BLaER1 (cell line): ENCODE data around the gene NEU4.
"Not testable (repeated sequence)": the region's sequence is repeated elsewhere in the genome, so short reads cannot be mapped to it uniquely, and the experiment has no call there.

ENCODE experiments used
- H3K27ac ChIP-seq: shearing (Covaris generic); formaldehyde crosslinking; 2 replicates; pipeline ENCODE4 v1.8.1; 2022
- H3K27me3 ChIP-seq: shearing (Covaris generic); formaldehyde crosslinking; 2 replicates; pipeline ENCODE4 v1.8.1; 2022
- H3K36me3 ChIP-seq: shearing (Covaris generic); formaldehyde crosslinking; 2 replicates; pipeline ENCODE4 v1.8.1; 2022
- H3K4me1 ChIP-seq: shearing (Covaris generic); formaldehyde crosslinking; 2 replicates; pipeline ENCODE4 v1.8.1; 2022
- H3K4me2 ChIP-seq: shearing (Covaris generic); formaldehyde crosslinking; 2 replicates; pipeline ENCODE4 v1.8.1; 2022
- H3K4me3 ChIP-seq: shearing (Covaris generic); formaldehyde crosslinking; 2 replicates; pipeline ENCODE4 v1.8.1; 2022
- H3K9ac ChIP-seq: shearing (Covaris generic); formaldehyde crosslinking; 2 replicates; pipeline ENCODE4 v1.8.1; 2022
- H3K9me3 ChIP-seq: shearing (Covaris generic); formaldehyde crosslinking; 2 replicates; pipeline ENCODE4 v1.8.1; 2022
- H4K20me1 ChIP-seq: shearing (Covaris generic); formaldehyde crosslinking; 2 replicates; pipeline ENCODE4 v1.8.1; 2022
- Cebpa-rat ChIP-seq: shearing (Covaris generic); IDR thresholded peaks from 2 replicates; pipeline ENCODE4 v1.8.1; 2022

Gene NEU4

DNA sequence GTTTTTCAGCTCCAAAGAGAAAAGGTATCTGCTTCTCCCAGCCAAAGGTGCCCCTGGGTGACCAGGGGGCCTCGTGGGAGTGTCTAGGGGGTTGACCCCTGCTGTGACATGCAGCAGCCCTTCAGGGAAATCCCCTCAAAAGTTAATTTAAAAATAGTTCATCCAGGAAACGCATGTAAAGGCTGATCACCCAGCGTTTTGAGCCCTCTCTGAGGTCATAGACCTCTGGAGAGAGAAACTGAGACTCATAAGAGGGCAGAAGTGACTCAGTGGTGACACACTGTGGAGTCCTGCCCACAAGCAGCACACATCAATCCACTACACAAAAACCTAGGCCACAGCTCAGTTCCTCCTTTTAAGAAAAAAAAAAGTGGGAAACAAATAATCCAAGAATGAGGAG lies 20.4 kb upstream of the NEU4 start:
- Histone ChIP-seq H3K9me3 (peaks cover 7% of the 10 kb centered on the region; the same call in 1 of the 2 replicates), H3K9ac (peak overlapping the region; percentile 1; the same call in 1 of the 2 replicates), H3K4me2 (peak overlapping the region; percentile 78)

DNA sequence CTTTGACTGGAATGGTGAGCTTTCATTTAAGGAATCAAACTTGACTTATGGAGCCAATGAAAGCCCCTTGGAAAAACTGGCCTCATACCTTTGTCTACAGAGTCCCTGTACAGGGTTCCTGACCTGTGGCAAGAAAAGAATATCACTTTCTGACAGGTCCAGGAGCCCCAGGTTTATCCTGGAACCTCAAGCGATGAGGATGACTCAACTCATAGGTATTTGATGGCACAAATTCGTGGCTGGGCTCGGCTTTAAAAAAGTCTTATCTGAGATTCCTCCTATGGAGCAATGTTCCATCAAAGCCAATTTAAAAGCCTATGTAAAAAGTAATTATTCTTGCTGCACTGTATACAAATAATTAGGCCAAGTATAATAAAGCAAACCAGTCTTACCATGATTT lies 17.6 kb upstream of the NEU4 start:
- not testable (repeated sequence) for H3K9me3 ChIP-seq, H3K27ac ChIP-seq, H3K36me3 ChIP-seq, H4K20me1 ChIP-seq, H3K4me2 ChIP-seq, H3K27me3 ChIP-seq, H3K4me3 ChIP-seq, H3K9ac ChIP-seq
- peaks cover 32% of the 10 kb centered on the region for H3K4me1 ChIP-seq

More for the DNA sequence above, 20.4 kb upstream of the NEU4 start:
- H3K4me1 ChIP-seq = peaks cover 29% of the 10 kb centered on the region
- H3K36me3 ChIP-seq = no peaks in the 10 kb centered on the region
- no peak overlapping the region for H3K4me3 ChIP-seq
- H3K27me3 ChIP-seq = no peaks in the 10 kb centered on the region
- no peak for TF ChIP-seq Cebpa-rat
- H4K20me1 ChIP-seq = no peaks in the 10 kb centered on the region
- peak overlapping the region; percentile 65 for H3K27ac ChIP-seq

DNA sequence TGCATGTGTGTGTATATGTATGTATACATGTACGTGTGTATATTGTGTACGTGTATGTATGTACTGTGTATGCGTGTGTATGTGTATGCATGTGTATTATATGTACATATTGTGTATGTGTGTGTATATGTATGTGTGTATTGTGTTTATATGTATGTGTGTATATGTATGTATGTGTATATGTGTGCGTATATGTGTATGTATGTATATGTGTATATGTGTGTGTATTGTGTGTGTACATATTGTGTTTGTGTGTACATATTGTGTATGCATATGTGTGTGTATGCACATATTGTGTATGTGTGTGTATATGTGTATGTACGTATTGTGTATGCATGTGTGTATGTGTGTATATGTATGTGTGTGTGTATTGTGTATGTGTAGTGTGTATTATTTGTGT lies 15.6 kb upstream of the NEU4 start:
- peaks cover 42% of the 10 kb centered on the region for H3K4me1 ChIP-seq
- H3K9me3 ChIP-seq = peaks cover 3% of the 10 kb centered on the region; the same call in 1 of the 2 replicates
- no peak overlapping the region for H3K27ac ChIP-seq
- TF ChIP-seq Cebpa-rat = no peak
- H3K4me2 ChIP-seq = no peak overlapping the region
- H4K20me1 ChIP-seq = no peaks in the 10 kb centered on the region
- no peak overlapping the region for H3K4me3 ChIP-seq
- H3K9ac ChIP-seq = no peak overlapping the region
- H3K27me3 ChIP-seq = no peaks in the 10 kb centered on the region
- no peaks in the 10 kb centered on the region for H3K36me3 ChIP-seq

DNA sequence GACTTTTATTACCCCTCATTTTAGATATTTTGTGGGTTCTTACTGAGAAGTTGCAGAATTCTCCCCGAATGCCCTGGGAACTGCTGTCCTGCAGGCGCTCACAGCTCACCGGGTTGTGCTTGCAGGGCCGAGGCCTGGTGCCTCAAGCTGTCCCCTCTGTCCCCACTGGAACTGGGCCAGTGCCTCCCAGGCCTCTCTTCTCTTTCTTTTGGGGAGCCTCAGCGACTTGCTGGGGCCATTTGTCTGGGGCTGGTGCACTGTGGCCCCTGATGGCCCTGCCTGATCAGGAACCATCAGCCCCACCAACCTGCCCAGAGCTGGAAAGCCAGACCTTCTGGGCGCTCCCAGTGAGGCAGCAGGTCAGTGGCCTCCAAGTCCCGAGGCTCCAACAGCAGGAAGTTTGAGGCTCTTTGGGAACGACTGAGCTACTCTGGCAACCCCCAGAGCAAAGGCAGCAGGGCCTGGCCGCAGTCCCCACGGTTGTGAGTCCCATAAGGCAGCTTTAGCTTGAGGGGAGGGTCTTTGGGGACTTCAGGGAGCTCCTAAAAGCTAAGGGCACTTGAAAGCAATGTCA lies 14.7 kb upstream of the NEU4 start:
- Histone ChIP-seq H3K36me3 (no peaks in the 10 kb centered on the region), H3K9ac (no peak overlapping the region), H3K4me1 (peaks cover 42% of the 10 kb centered on the region), H4K20me1 (no peaks in the 10 kb centered on the region), H3K9me3 (peaks cover 3% of the 10 kb centered on the region; the same call in 1 of the 2 replicates), H3K27me3 (no peaks in the 10 kb centered on the region), H3K4me3 (no peak overlapping the region), H3K4me2 (no peak overlapping the region), H3K27ac (peak overlapping the region; percentile 27; the same call in 1 of the 2 replicates)
- TF ChIP-seq Cebpa-rat = no peak

DNA sequence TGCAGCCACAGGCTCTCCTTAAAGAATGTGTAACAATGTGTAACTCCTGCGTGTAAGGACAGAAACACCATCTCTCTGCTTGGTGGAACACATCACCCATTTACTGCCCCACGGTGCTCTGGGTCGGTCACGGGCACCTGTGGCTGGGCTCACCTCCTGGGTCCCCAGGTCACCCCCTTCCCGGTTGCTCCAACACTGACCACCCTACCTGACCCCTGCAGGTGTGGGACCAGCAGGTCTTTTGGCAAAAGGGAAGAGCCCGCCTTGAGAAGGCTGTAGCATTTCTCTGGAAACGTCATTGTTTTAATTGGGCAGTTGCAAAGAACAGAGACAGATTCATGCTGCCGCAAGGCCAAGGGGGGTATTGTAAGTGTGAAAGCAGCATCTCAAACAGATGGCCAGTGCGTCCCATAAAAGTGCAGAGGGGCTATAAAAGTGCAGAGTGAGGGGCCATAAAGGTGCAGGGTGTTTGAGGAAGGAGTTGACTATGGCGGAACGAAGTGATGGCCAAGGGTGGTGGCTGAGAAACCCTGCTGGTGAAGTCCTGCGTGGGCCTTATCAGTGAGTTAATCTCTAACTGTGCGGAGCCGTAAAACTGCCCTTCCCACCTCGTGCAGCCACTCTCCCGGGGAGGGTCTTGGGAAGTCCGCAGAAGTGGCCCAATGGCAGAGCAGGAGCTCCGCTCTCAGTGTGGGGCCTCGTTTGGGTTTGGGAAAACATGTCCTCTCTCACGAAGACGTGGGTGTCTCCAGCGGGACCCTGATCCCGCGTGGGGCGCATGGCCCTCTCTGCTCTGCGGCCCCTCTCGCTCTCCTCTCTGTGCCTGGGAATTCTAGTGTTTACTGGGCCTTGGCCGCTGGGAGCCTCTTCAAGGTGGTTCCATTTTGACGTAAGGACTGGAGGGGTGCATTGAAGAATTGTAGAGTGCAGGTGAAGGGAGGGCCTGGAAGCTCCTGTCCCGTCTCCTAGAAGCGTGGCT lies 13.7 kb upstream of the NEU4 start:
- Histone ChIP-seq H3K4me1 (peaks cover 43% of the 10 kb centered on the region), H4K20me1 (no peaks in the 10 kb centered on the region), H3K9ac (no peak overlapping the region), H3K36me3 (no peaks in the 10 kb centered on the region), H3K4me3 (no peak overlapping the region), H3K27ac (0 out of 2 replicates have a peak overlapping the region, but pooled peaks have one; percentile 13), H3K9me3 (peaks cover 3% of the 10 kb centered on the region; the same call in 1 of the 2 replicates), H3K27me3 (no peaks in the 10 kb centered on the region), H3K4me2 (no peak overlapping the region)
- no peak for TF ChIP-seq Cebpa-rat

DNA sequence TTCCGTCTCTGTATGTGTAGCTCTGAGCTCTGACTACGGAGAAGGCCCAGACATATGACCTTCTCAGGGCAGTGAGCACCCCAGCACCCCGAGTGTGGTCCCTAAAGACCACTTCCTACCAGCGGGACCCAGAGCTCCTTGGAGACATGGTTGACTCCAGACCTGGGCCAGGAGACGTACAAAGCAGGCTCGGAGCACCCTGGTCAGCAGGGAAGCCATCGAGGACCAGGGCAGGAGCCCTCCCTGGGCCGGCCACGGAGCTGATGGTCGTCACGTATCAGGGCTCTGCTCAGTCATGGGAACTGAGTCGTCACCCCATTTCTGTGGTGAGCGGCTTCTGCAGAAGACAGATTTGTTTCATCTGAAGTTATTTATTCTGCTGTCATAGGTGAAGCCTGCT lies 12.8 kb upstream of the NEU4 start:
- Histone ChIP-seq H3K9ac (no peak overlapping the region), H3K4me2 (peak overlapping the region; percentile 28), H3K27ac (0 out of 2 replicates have a peak overlapping the region, but pooled peaks have one; percentile 26), H3K27me3 (no peaks in the 10 kb centered on the region), H3K4me1 (peaks cover 52% of the 10 kb centered on the region), H3K9me3 (peaks cover 3% of the 10 kb centered on the region; the same call in 1 of the 2 replicates), H3K36me3 (no peaks in the 10 kb centered on the region), H4K20me1 (no peaks in the 10 kb centered on the region), H3K4me3 (no peak overlapping the region)
- no peak for TF ChIP-seq Cebpa-rat

DNA sequence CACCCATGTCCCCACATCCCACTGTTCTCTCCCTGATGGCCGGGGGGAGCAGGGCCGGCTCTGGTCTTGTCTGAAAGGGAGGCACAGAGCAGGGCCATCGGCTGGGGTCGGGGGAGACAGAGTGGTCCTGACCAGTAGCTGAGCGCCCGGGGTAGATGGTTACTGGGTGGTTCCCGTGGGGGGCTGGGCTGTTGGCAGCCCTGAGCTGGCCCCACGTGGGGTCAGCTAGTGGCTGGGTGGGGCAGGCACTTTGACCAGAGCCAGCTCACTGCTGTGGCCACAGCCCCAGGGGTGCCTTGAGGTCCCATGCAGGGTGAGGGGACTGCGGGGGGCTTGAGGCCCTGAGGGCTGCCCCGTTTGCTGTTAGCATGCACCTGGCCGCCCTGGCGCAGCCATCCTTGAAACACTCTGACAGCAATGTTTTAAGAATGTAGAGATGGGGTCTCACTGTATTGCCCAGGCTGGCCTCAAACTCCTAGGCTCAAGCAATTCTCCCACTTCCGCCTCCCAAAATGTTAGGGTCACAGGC lies 12.3 kb upstream of the NEU4 start:
- Histone ChIP-seq H3K9me3 (no peaks in the 10 kb centered on the region), H3K4me2 (peak overlapping the region; percentile 28), H3K4me1 (peaks cover 56% of the 10 kb centered on the region), H4K20me1 (no peaks in the 10 kb centered on the region), H3K9ac (no peak overlapping the region), H3K27me3 (no peaks in the 10 kb centered on the region), H3K36me3 (no peaks in the 10 kb centered on the region), H3K4me3 (no peak overlapping the region), H3K27ac (0 out of 2 replicates have a peak overlapping the region, but pooled peaks have one; percentile 26)
- TF ChIP-seq Cebpa-rat = no peak

DNA sequence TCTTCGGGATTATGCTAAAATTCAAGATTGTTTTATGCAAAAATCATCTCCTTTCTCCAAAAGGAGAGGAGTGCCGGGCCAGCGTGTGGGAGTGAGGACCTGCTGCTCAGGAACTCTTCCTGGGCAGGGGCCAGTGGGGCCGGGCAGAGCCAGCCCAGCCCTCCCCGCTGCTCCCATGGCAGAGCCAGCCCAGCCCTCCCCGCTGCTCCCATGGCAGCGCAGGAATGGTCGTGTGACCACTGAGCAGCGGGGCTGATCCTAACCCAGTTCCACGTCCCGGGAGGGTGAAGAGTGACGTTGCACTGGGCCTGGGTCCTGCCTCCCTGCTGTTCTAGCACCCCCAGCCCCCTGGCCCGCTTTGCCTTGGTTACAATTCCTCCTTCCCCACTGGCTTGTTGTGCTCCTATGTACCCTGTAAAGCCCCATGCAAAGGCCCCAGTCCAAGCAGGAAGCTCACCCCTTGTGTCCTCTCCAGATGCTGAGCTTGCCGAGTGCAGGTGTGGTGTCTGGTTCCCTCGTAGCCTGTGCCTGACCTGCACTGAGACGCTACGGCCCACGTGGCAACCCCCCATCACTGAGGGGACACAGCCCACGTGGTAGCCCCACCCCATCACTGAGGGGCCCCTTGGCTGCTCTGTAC lies 11.4 kb upstream of the NEU4 start:
- H3K4me2 ChIP-seq = peak overlapping the region; percentile 98
- H3K27me3 ChIP-seq = no peaks in the 10 kb centered on the region
- H3K4me1 ChIP-seq = peaks cover 65% of the 10 kb centered on the region
- H3K27ac ChIP-seq = peak overlapping the region; percentile 78
- H3K4me3 ChIP-seq = no peak overlapping the region
- TF ChIP-seq Cebpa-rat = no peak
- H3K9ac ChIP-seq = peak overlapping the region; percentile 40; the same call in 1 of the 2 replicates
- H3K36me3 ChIP-seq = no peaks in the 10 kb centered on the region
- no peaks in the 10 kb centered on the region for H3K9me3 ChIP-seq
- H4K20me1 ChIP-seq = no peaks in the 10 kb centered on the region

DNA sequence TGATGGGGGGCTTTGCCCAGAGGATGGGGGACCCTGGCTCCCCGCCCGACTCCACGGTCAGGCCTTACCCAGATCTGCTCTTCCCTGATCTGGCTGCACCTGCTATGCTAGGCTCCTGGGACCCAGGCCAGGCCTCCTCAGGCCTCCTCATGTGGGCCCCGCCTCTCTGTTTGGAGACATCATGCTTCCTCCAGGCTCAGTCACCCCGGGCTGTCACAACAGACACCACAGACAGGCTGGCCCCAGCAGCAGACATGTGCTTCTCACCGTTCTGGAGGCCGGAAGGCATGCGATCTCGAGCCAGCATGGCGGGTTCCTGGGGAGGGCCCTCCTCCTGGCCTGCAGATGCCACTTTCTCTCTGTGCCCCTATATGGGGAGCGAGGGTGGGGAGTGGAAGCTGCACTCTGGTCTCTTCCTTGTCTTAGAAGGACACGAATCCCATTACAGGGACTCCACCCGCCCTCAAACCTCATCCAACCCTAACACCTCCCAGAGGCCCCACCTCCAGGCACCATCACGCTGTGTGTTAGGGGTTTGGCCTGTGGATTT lies 10.8 kb upstream of the NEU4 start:
- H3K9ac ChIP-seq = peak overlapping the region; percentile 40; the same call in 1 of the 2 replicates
- TF ChIP-seq Cebpa-rat = no peak
- H3K27me3 ChIP-seq = no peaks in the 10 kb centered on the region
- peak overlapping the region; percentile 98 for H3K4me2 ChIP-seq
- peak overlapping the region; percentile 78 for H3K27ac ChIP-seq
- H3K4me3 ChIP-seq = no peak overlapping the region; the same call in 1 of the 2 replicates
- H4K20me1 ChIP-seq = no peaks in the 10 kb centered on the region
- no peaks in the 10 kb centered on the region for H3K9me3 ChIP-seq
- no peaks in the 10 kb centered on the region for H3K36me3 ChIP-seq
- peaks cover 71% of the 10 kb centered on the region for H3K4me1 ChIP-seq
